AG04450 (cell line): ENCODE measurements around the gene OGA. TPM values are rescaled to one million over a fixed set of nuclear protein-coding genes. Genes with fewer than 3 reads are reported as not detected.

Source experiments
- CTCF ChIA-PET: fragments of 300-600, 350-600 bp; formaldehyde crosslinking; extraction: SDS; loops from one replicate; lab custom pipeline; 2022; ENCODE audit warnings: antibody characterized with exemption, inconsistent platforms; lab: Charles Lee
- POLR2A ChIA-PET: fragments of 350-600 bp; formaldehyde crosslinking; extraction: SDS; loops from one replicate; lab custom pipeline; 2021; ENCODE audit warnings: antibody characterized with exemption, inconsistent platforms; lab: Yijun Ruan, JAX
- DNase-seq: peaks from one replicate; pipeline ENCODE4 v3.0.0-alpha.2; 2011; ENCODE audit warnings: low read depth, low spot score
- H3K27ac ChIP-seq: one replicate; pipeline ENCODE4 v1.5.1; 2012; ENCODE audit warnings: low read depth, low read length, control low read depth
- H3K27me3 ChIP-seq: one replicate; pipeline ENCODE4 v1.6.0; 2012; ENCODE audit warnings: low read length; ENCODE audit not compliant: control insufficient read depth, insufficient read depth
- H3K4me3 ChIP-seq: 2 replicates; pipeline ENCODE4 v1.5.1; 2011; ENCODE audit warnings: mild to moderate bottlenecking, low read depth, low read length, control low read depth
- H3K9me3 ChIP-seq: 2 replicates; pipeline ENCODE4 v1.5.1; 2012; ENCODE audit warnings: low read length; ENCODE audit not compliant: control insufficient read depth, insufficient read depth
- polyA plus RNA-seq: library from polyadenylated mRNA; depleted of rRNA; stranded (reverse); fragments of >200 nt; gene quantifications from 2 replicates; pipeline ENCODE4 v1.2.3, GENCODE V29; 2011
- TF ChIP-seq, protein P1 (sequence below): IDR thresholded peaks from 2 replicates; pipeline ENCODE4 v1.5.1; 2011; ENCODE audit warnings: low read depth, low read length, control low read depth, inconsistent platforms

Gene OGA
- polyA plus RNA-seq, 1 experiment = 82.6 TPM

DNA sequence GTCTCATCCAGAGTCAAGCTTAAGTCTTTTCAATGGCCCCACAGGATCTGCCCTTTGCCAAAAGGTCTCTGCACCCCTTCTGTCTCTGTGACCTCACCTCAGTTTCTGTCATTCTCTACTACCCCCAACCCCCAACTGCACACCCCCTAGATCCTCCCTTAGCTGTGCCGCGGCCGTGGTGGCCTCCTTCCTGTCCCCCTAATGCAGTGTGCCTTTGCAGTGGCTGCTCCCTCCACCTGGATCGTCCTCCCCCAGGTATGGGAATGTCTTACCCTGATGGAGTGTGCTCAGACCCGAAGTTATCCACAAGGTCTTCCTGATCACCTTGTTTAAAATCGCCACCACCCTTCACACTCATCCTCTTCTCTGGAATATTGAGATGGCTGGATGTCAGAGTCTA lies 51.9 kb downstream of the OGA start:
- TF ChIP-seq, protein P1, sequence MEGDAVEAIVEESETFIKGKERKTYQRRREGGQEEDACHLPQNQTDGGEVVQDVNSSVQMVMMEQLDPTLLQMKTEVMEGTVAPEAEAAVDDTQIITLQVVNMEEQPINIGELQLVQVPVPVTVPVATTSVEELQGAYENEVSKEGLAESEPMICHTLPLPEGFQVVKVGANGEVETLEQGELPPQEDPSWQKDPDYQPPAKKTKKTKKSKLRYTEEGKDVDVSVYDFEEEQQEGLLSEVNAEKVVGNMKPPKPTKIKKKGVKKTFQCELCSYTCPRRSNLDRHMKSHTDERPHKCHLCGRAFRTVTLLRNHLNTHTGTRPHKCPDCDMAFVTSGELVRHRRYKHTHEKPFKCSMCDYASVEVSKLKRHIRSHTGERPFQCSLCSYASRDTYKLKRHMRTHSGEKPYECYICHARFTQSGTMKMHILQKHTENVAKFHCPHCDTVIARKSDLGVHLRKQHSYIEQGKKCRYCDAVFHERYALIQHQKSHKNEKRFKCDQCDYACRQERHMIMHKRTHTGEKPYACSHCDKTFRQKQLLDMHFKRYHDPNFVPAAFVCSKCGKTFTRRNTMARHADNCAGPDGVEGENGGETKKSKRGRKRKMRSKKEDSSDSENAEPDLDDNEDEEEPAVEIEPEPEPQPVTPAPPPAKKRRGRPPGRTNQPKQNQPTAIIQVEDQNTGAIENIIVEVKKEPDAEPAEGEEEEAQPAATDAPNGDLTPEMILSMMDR = no peak
- CTCF ChIA-PET = no interaction called here
- POLR2A ChIA-PET = no interaction called here
- H3K27me3 ChIP-seq = peaks cover 82% of the 10 kb centered on the region
- no peak for DNase-seq
- H3K9me3 ChIP-seq = no peaks in the 10 kb centered on the region; the same call in 1 of the 2 replicates
- no peak overlapping the region for H3K27ac ChIP-seq
- no peak overlapping the region for H3K4me3 ChIP-seq

DNA sequence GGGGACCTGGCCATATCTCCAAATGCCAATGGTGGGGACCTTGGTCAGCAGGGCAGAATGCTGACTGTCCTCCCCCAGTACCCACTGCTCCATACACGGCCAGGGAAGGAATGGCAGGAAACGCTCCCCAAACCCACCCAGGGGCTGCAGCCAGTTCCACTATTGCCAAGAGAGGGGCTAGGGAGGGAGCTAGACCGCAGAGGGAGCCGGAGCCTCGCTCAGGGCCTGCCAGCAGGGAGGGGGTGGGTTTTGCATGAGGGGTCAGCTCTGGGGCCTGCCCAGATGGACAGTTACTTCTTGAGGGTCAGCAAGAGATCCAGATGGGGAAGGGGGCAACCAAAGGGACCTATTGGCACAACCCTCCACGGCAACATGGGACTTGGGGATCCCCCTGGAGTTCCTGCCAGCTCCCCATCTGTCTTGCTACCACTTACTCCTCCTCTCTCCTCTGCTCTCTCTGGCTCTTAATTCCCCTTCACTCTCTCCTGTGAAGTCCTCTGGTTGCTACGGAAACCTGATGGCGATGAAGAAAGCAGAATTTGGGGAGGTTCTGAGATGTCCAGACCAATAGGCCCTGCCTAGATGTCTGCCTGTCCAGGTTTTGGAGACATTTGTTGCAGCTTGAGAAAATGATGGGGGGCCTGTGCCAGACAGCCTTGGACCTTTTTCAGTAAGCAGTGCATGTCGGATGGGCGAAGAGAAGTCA lies 55.0 kb downstream of the OGA start:
- H3K27me3 ChIP-seq = peaks cover 91% of the 10 kb centered on the region
- TF ChIP-seq, protein P1 = no peak
- no peak for DNase-seq
- no peaks in the 10 kb centered on the region for H3K9me3 ChIP-seq
- H3K4me3 ChIP-seq = no peak overlapping the region
- H3K27ac ChIP-seq = no peak overlapping the region
- CTCF ChIA-PET = no interaction called here
- POLR2A ChIA-PET = no interaction called here

DNA sequence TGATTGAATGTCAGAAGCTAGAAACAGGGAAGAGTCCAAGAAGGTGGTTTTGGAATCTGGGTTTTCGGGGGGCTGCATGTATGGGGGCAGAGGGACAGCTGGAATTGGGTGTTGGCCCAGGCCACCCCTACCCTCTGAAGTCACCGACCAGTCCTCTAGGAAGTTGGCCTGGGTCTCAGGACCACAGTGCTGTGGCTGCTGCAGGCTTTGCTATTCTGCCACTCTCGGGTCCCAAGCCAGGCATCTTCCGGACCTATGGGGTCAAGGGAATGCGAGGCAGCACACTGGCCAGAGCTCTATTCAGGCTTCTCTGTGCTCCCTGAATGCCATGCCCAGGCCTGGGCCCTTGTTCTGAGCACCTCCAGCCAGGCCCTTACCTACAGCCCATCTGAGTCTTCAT lies 55.5 kb downstream of the OGA start:
- TF ChIP-seq, protein P1 = no peak
- no peak overlapping the region for H3K27ac ChIP-seq
- no peak overlapping the region for H3K4me3 ChIP-seq
- H3K9me3 ChIP-seq = no peaks in the 10 kb centered on the region
- DNase-seq = no peak
- POLR2A ChIA-PET = no interaction called here
- H3K27me3 ChIP-seq = peaks cover 91% of the 10 kb centered on the region
- CTCF ChIA-PET = no interaction called here

DNA sequence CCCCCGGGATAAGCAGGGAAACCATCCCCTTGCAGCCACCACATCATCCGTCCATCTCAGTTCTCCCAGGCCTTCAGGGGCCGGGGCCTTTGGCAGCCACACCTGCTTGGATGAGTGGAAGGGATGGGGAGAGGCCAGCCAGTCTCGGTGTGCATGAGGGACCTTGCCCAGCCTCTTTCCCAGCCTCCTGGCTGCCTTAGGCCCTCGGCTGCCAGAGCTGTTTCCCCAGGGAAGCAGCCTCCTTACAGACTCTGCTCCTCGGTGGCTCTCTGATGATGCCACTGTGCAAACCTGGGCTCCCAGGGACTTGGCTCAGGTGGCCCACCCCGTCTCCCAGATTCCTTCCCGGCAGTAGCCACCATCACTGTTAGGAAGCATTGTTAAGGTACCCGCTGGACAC lies 57.0 kb downstream of the OGA start:
- no peak for DNase-seq
- no peak overlapping the region for H3K4me3 ChIP-seq
- TF ChIP-seq, protein P1 = no peak
- ChIA-PET CTCF (interaction anchor here (0.9 kb wide), 1 partner anchor 17 kb away, joined by 3 read pairs; no protein-coding TSS in a partner anchor), POLR2A (no interaction called here)
- H3K27me3 ChIP-seq = peaks cover 79% of the 10 kb centered on the region
- H3K9me3 ChIP-seq = no peaks in the 10 kb centered on the region
- no peak overlapping the region for H3K27ac ChIP-seq

DNA sequence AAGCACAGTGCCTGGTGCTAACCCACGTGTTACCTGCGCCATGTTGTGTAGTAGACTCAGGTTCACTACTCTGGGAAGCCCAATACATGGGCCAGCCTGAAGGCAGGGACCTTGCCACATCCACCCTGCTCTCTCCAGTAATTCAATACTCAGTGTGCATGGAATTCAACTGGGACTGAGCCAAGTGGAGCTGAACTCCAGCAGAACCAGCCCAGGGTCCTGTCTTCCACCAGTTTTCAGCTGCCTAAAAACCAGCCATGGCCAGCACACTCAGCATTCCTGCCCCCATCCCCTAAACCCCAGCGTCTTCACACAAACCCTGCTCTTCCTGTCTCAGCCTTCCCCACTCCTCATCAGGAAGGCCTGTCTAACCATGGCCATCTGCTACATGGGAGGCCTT lies 57.7 kb downstream of the OGA start:
- Histone ChIP-seq H3K4me3 (no peak overlapping the region), H3K27ac (no peak overlapping the region), H3K9me3 (no peaks in the 10 kb centered on the region), H3K27me3 (peaks cover 72% of the 10 kb centered on the region)
- TF ChIP-seq, protein P1 = no peak
- POLR2A ChIA-PET = no interaction called here
- CTCF ChIA-PET = interaction anchor here (1.3 kb wide), 1 partner anchor 21 kb away, joined by 5 read pairs; no protein-coding TSS in a partner anchor
- DNase-seq = no peak
